K562 (cell line): ENCODE data around the gene TNIK. TPM values are rescaled to one million over a fixed set of nuclear protein-coding genes. Genes with fewer than 3 reads are reported as not detected.

Source experiments
- BHLHE40 ChIP-seq: IDR thresholded peaks from 2 replicates; pipeline ENCODE4 v1.6.1; 2011; ENCODE audit warnings: low read length, improper control_type of control experiment
- CBX3 ChIP-seq, 2 experiments: IDR thresholded peaks; 1 replicate in 1 of 2; 2 replicates in 1 of 2; pipeline ENCODE4 v1.6.1; 2012; ENCODE audit warnings: inconsistent platforms in 2 of 2, low read length in 2 of 2, borderline replicate concordance in 1 of 2, control low read depth in 1 of 2
- CHCHD3 ChIP-seq: fragments of 250-450 bp; sonication (Bioruptor Pico); IDR thresholded peaks from 2 replicates; pipeline ENCODE4 v2.1.2; 2022; ENCODE audit warnings: mild to moderate bottlenecking
- CHD1 ChIP-seq: fragments of 200-600 bp; sonication (generic); IDR thresholded peaks from one replicate; pipeline ENCODE4 v1.6.1; 2012; ENCODE audit warnings: mild to moderate bottlenecking, moderate library complexity, low read length, inconsistent platforms
- GABPB2 ChIP-seq: fragments of 250-450 bp; sonication (Bioruptor Pico); conservative IDR thresholded peaks from 2 replicates; pipeline ENCODE4 v1.5.1; 2021; ENCODE audit warnings: mild to moderate bottlenecking
- HLTF ChIP-seq: fragments of 450-650 bp; IDR thresholded peaks from 2 replicates; pipeline ENCODE4 v1.6.1; 2016
- NCOA1 ChIP-seq: fragments of 450-650 bp; IDR thresholded peaks from 2 replicates; pipeline ENCODE4 v1.6.1; 2016; ENCODE audit warnings: low read depth
- SETDB1 ChIP-seq: IDR thresholded peaks from one replicate; pipeline ENCODE4 v1.6.1; 2012; ENCODE audit warnings: low read length, control low read depth, inconsistent platforms
- UBTF ChIP-seq, 2 experiments: IDR thresholded peaks; 2 replicates each; pipeline ENCODE4 v1.6.1; 2012; ENCODE audit warnings: improper control_type of control experiment in 2 of 2, low read depth in 2 of 2, low read length in 2 of 2, borderline replicate concordance in 1 of 2
- ZNF133 ChIP-seq: fragments of 250-450 bp; sonication (Bioruptor Pico); IDR thresholded peaks from 2 replicates; pipeline ENCODE4 v1.4.0; 2020; ENCODE audit warnings: mild to moderate bottlenecking
- ZNF586 ChIP-seq: fragments of 450-650 bp; formaldehyde crosslinking; conservative IDR thresholded peaks from 2 replicates; pipeline ENCODE4 v1.4.0; 2020; ENCODE audit warnings: mild to moderate bottlenecking, moderate library complexity
- polyA plus RNA-seq, 8 experiments: library from polyadenylated mRNA; depleted of rRNA in 4 of 8; stranded (reverse) in 5 of 8; unstranded in 3 of 8; fragments of >200 nt; fragmentation: Nextera tagmentation in 2 of 8; fragmentation: Illumina TruSeq in 1 of 8; extraction: Ambion mirVana in 2 of 8; extraction: Trizol in 1 of 8; gene quantifications; 2 replicates each; pipeline versions ENCODE4 v1.2.1 to v1.2.3, GENCODE V29; 2011 to 2014; ENCODE audit warnings: inconsistent platforms in 1 of 8, missing spikeins in 1 of 8
- total RNA-seq, 7 experiments: library from RNA; depleted of rRNA in 6 of 7; stranded (reverse); fragments of >200 nt in 6 of 7; fragmentation: Illumina TruSeq in 2 of 7; extraction: Trizol in 2 of 7; gene quantifications; 2 replicates each; pipeline versions ENCODE4 v1.2.1 to v1.2.3, GENCODE V29; 2011 to 2021; ENCODE audit warnings: low replicate concordance in 1 of 7
- TF ChIP-seq, protein P1 (sequence below), 2 experiments: fragments of 450-650 bp in 1 of 2; sonication (generic) in 1 of 2; formaldehyde crosslinking in 1 of 2; IDR thresholded peaks; 2 replicates each; pipeline versions ENCODE4 v1.7.1 to v1.9.0; 2016 to 2022; ENCODE audit warnings: inconsistent platforms in 1 of 2, mild to moderate bottlenecking in 1 of 2, missing genetic modification reagents in 1 of 2
- TF ChIP-seq, protein P2 (sequence below): IDR thresholded peaks from 2 replicates; pipeline ENCODE4 v1.6.1; 2014; ENCODE audit warnings: antibody characterized with exemption

Gene TNIK
- total and polyA plus RNA-seq, 9 of the 15 experiments (the other 6 are each of a cell fraction or from before 2014, with no cell fraction given), result 6.6 to 39.0 (median 24.7) TPM

- TF ChIP-seq, protein P1, sequence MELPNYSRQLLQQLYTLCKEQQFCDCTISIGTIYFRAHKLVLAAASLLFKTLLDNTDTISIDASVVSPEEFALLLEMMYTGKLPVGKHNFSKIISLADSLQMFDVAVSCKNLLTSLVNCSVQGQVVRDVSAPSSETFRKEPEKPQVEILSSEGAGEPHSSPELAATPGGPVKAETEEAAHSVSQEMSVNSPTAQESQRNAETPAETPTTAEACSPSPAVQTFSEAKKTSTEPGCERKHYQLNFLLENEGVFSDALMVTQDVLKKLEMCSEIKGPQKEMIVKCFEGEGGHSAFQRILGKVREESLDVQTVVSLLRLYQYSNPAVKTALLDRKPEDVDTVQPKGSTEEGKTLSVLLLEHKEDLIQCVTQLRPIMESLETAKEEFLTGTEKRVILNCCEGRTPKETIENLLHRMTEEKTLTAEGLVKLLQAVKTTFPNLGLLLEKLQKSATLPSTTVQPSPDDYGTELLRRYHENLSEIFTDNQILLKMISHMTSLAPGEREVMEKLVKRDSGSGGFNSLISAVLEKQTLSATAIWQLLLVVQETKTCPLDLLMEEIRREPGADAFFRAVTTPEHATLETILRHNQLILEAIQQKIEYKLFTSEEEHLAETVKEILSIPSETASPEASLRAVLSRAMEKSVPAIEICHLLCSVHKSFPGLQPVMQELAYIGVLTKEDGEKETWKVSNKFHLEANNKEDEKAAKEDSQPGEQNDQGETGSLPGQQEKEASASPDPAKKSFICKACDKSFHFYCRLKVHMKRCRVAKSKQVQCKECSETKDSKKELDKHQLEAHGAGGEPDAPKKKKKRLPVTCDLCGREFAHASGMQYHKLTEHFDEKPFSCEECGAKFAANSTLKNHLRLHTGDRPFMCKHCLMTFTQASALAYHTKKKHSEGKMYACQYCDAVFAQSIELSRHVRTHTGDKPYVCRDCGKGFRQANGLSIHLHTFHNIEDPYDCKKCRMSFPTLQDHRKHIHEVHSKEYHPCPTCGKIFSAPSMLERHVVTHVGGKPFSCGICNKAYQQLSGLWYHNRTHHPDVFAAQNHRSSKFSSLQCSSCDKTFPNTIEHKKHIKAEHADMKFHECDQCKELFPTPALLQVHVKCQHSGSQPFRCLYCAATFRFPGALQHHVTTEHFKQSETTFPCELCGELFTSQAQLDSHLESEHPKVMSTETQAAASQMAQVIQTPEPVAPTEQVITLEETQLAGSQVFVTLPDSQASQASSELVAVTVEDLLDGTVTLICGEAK (IDR thresholded peaks at IDR 0.05), result no peak
- TF ChIP-seq, protein P1 (CRISPR knock-in tag; IDR thresholded peaks at IDR 0.05), result no peak
- TF ChIP-seq GABPB2 (no peak), ZNF586 (CRISPR knock-in tag) (no peak), HLTF (no peak), ZNF133 (CRISPR knock-in tag) (no peak), CBX3 (IDR thresholded peaks at IDR 0.05; ENCODE audit: borderline replicate concordance in 1 of 2, low read length in 2 of 2) (no peak), BHLHE40 (no peak), NCOA1 (no peak), CHCHD3 (CRISPR knock-in tag) (no peak), CHD1 (no peak), SETDB1 (no peak), UBTF (IDR thresholded peaks at IDR 0.05; ENCODE audit: borderline replicate concordance in 1 of 2, low read depth in 2 of 2, low read length in 2 of 2) (no peak)
- TF ChIP-seq, protein P2, sequence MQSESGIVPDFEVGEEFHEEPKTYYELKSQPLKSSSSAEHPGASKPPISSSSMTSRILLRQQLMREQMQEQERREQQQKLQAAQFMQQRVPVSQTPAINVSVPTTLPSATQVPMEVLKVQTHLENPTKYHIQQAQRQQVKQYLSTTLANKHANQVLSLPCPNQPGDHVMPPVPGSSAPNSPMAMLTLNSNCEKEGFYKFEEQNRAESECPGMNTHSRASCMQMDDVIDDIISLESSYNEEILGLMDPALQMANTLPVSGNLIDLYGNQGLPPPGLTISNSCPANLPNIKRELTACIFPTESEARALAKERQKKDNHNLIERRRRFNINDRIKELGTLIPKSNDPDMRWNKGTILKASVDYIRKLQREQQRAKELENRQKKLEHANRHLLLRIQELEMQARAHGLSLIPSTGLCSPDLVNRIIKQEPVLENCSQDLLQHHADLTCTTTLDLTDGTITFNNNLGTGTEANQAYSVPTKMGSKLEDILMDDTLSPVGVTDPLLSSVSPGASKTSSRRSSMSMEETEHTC, result no peak
These were observed 42.4 kb downstream of the TNIK start (continued) for GRCh38 chr3:171417813-171418212.
